Mucosa of descending colon (tissue), 3 donors: Measurements from ENCODE around the gene MLC1. TPM values are rescaled to one million over a fixed set of nuclear protein-coding genes. Genes with fewer than 3 reads are reported as not detected.

Experiments used
- ATAC-seq: fragments of 200-7000 bp; cut with Tn5 transposase; one replicate; pipeline ENCODE4 v1.9.1; 2020; ENCODE audit warnings: mild to moderate bottlenecking, moderate library complexity
- DNase-seq, 3 donors: peaks; one replicate each; pipeline ENCODE4 v3.0.0-alpha.2; 2020
- H3K36me3 ChIP-seq: fragments of 200-600 bp; one replicate; pipeline ENCODE4 v1.8.0; 2021; ENCODE audit warnings: low read depth, mild to moderate bottlenecking
- H3K4me1 ChIP-seq: fragments of 200-600 bp; one replicate; pipeline ENCODE4 v1.8.0; 2021; ENCODE audit warnings: low read depth, mild to moderate bottlenecking
- H3K4me3 ChIP-seq: fragments of 200-600 bp; one replicate; pipeline ENCODE4 v1.8.0; 2021; ENCODE audit warnings: mild to moderate bottlenecking
- H3K9me3 ChIP-seq: fragments of 200-600 bp; one replicate; pipeline ENCODE4 v1.8.0; 2021; ENCODE audit warnings: mild to moderate bottlenecking
- CTCF ChIP-seq: fragments of 200-600 bp; IDR thresholded peaks from one replicate; pipeline ENCODE4 v1.8.0; 2022; ENCODE audit warnings: antibody characterized with exemption, mild to moderate bottlenecking
- intact Hi-C, 2 donors: fragments of 100-400 bp; cut with DNase I in 1 of 2; cut with micrococcal nuclease in 1 of 2; formaldehyde crosslinking; loops; one replicate each; pipeline versions ENCODE4 v1.11.0 to v1.11.1; 2022; cut with DNase I, micrococcal nuclease
- total RNA-seq, 3 donors: library from RNA; stranded (reverse); fragmentation: NEBNext Ultra II Directional in 2 of 3; extraction: Animal tissue kit (Norgen Biotek cat#: 25700) in 2 of 3; gene quantifications; one replicate each; pipeline versions ENCODE4 v1.2.1 to v1.2.4, GENCODE V29; 2021 to 2023
- donor health status: DM: no; HTN: no; CAD: no; lungs with moderate emphysema.
- donor health status: DM: no; HTN: no; CAD: no.
- donor health status: DM: no; HTN: yes; CAD: no.

MLC1 gene
- total RNA-seq, 3 donors from 2014 or later, result 0.16 TPM; not detected in 2

- DNase-seq (peak in 1 of 3 donors; percentile 26), ATAC-seq (no peak)
- Histone ChIP-seq H3K36me3 (no peaks in the 10 kb centered on the region), H3K4me1 (no peaks in the 10 kb centered on the region), H3K4me3 (no peak overlapping the region), H3K9me3 (no peaks in the 10 kb centered on the region)
- intact Hi-C loops, result no loop called here
- no peak for TF ChIP-seq CTCF
Measured at GRCh38 chr22:50047346-50047745, 37.9 kb downstream of the MLC1 start.

GRCh38 chr22:50046481-50047245 is 38.6 kb downstream of the MLC1 start:
- H3K4me3 ChIP-seq, result no peak overlapping the region
- ATAC-seq, result no peak
- no peaks in the 10 kb centered on the region for H3K9me3 ChIP-seq
- H3K36me3 ChIP-seq, result no peaks in the 10 kb centered on the region
- no peaks in the 10 kb centered on the region for H3K4me1 ChIP-seq
- DNase-seq, result peak in 2 of 3 donors; percentile 11 to 35
- TF ChIP-seq CTCF, result no peak
- intact Hi-C loops, result no loop called here

- Histone ChIP-seq H3K9me3 (no peaks in the 10 kb centered on the region), H3K4me3 (no peak overlapping the region), H3K36me3 (no peaks in the 10 kb centered on the region), H3K4me1 (no peaks in the 10 kb centered on the region)
- DNase-seq (no peak), ATAC-seq (no peak)
- TF ChIP-seq CTCF, result no peak
- intact Hi-C loops, result no loop called here
Measured at GRCh38 chr22:50046019-50046415, 39.2 kb downstream of the MLC1 start.

GRCh38 chr22:50045211-50046018 is 39.8 kb downstream of the MLC1 start:
- intact Hi-C loops, result no loop called here
- H3K9me3 ChIP-seq, result no peaks in the 10 kb centered on the region
- no peak overlapping the region for H3K4me3 ChIP-seq
- H3K4me1 ChIP-seq, result no peaks in the 10 kb centered on the region
- TF ChIP-seq CTCF, result no peak
- H3K36me3 ChIP-seq, result no peaks in the 10 kb centered on the region
- ATAC-seq (peak; percentile 8), DNase-seq (peak in 1 of 3 donors; percentile 42)

- Histone ChIP-seq H3K9me3 (no peaks in the 10 kb centered on the region), H3K4me1 (no peaks in the 10 kb centered on the region), H3K4me3 (no peak overlapping the region), H3K36me3 (no peaks in the 10 kb centered on the region)
- intact Hi-C loops, result no loop called here
- ATAC-seq (no peak), DNase-seq (peak in 1 of 3 donors; percentile 44)
- no peak for TF ChIP-seq CTCF
Measured at GRCh38 chr22:50044485-50045118, 40.6 kb downstream of the MLC1 start.
